ENCODE measurements around the gene SIRT6. TPM values are rescaled to one million over a fixed set of nuclear protein-coding genes. Genes with fewer than 3 reads are reported as not detected.
"Not testable (repeated sequence)": the region's sequence is repeated elsewhere in the genome, so short reads cannot be mapped to it uniquely, and the experiment has no call there.

The SIRT6 gene
- total RNA-seq, 1 experiment from 2014 or later = 23.0 TPM

GRCh38 chr19:4154571-4155312, 27.6 kb downstream of the SIRT6 start:
- Histone ChIP-seq H3K4me1 (ENCODE audit: low read length) (no peaks in the 10 kb centered on the region), H3K9me2 (replicated peaks; ENCODE audit: insufficient read depth, low read length) (no peaks in the 10 kb centered on the region), H3K79me2 (ENCODE audit: low read length) (no peaks in the 10 kb centered on the region), H3K9ac (ENCODE audit: low read length) (no peak overlapping the region), H3K27me3 (ENCODE audit: low read length) (no peaks in the 10 kb centered on the region), H3K9me3 (ENCODE audit: low read length) (no peaks in the 10 kb centered on the region), H3K36me3 (ENCODE audit: insufficient read depth, low read length) (no peaks in the 10 kb centered on the region), H3K4me3 (ENCODE audit: low read length) (no peak overlapping the region), H3K27ac (ENCODE audit: low read length) (no peak overlapping the region), H4K20me1 (ENCODE audit: insufficient read depth, low read depth, low read length) (no peaks in the 10 kb centered on the region), H3K4me2 (ENCODE audit: low read depth, low read length, poor library complexity, severe bottlenecking) (no peak overlapping the region), H2AFZ (ENCODE audit: low read length) (no peak overlapping the region)
- DNase-seq = no peak

- no peak overlapping the region for H3K9ac ChIP-seq (ENCODE audit: low read length)
- DNase-seq = no peak
- no peaks in the 10 kb centered on the region for H3K36me3 ChIP-seq (ENCODE audit: insufficient read depth, low read length)
- H3K9me3 ChIP-seq (ENCODE audit: low read length) = no peaks in the 10 kb centered on the region
- H3K27me3 ChIP-seq (ENCODE audit: low read length) = no peaks in the 10 kb centered on the region
- H3K4me1 ChIP-seq (ENCODE audit: low read length) = no peaks in the 10 kb centered on the region
- H2AFZ ChIP-seq (ENCODE audit: low read length) = no peak overlapping the region
- no peak overlapping the region for H3K4me3 ChIP-seq (ENCODE audit: low read length)
- no peaks in the 10 kb centered on the region for H4K20me1 ChIP-seq (ENCODE audit: insufficient read depth, low read depth, low read length)
- no peak overlapping the region for H3K4me2 ChIP-seq (ENCODE audit: low read depth, low read length, poor library complexity, severe bottlenecking)
- H3K79me2 ChIP-seq (ENCODE audit: low read length) = no peaks in the 10 kb centered on the region
- H3K9me2 ChIP-seq (replicated peaks; ENCODE audit: insufficient read depth, low read length) = no peaks in the 10 kb centered on the region
- no peak overlapping the region for H3K27ac ChIP-seq (ENCODE audit: low read length)
Observed at GRCh38 chr19:4152241-4152998, 29.9 kb downstream of the SIRT6 start.

- Histone ChIP-seq H3K4me2 (ENCODE audit: low read depth, low read length, poor library complexity, severe bottlenecking) (no peak overlapping the region), H3K4me1 (ENCODE audit: low read length) (no peaks in the 10 kb centered on the region), H3K27ac (ENCODE audit: low read length) (no peak overlapping the region), H2AFZ (ENCODE audit: low read length) (no peak overlapping the region), H3K79me2 (ENCODE audit: low read length) (no peaks in the 10 kb centered on the region), H4K20me1 (ENCODE audit: insufficient read depth, low read depth, low read length) (no peaks in the 10 kb centered on the region), H3K4me3 (ENCODE audit: low read length) (no peak overlapping the region), H3K36me3 (ENCODE audit: insufficient read depth, low read length) (no peaks in the 10 kb centered on the region), H3K9ac (ENCODE audit: low read length) (no peak overlapping the region), H3K9me3 (ENCODE audit: low read length) (no peaks in the 10 kb centered on the region), H3K27me3 (ENCODE audit: low read length) (no peaks in the 10 kb centered on the region), H3K9me2 (replicated peaks; ENCODE audit: insufficient read depth, low read length) (no peaks in the 10 kb centered on the region)
- DNase-seq = no peak
Observed at GRCh38 chr19:4151623-4152022, 30.7 kb downstream of the SIRT6 start.

GRCh38 chr19:4149518-4150288, 32.7 kb downstream of the SIRT6 start:
- H3K27me3 ChIP-seq (ENCODE audit: low read length) = no peaks in the 10 kb centered on the region
- no peak for DNase-seq
- H4K20me1 ChIP-seq (ENCODE audit: insufficient read depth, low read depth, low read length) = no peaks in the 10 kb centered on the region
- H3K36me3 ChIP-seq (ENCODE audit: insufficient read depth, low read length) = no peaks in the 10 kb centered on the region
- no peak overlapping the region for H3K4me2 ChIP-seq (ENCODE audit: low read depth, low read length, poor library complexity, severe bottlenecking)
- no peak overlapping the region for H3K27ac ChIP-seq (ENCODE audit: low read length)
- no peaks in the 10 kb centered on the region for H3K9me3 ChIP-seq (ENCODE audit: low read length)
- H2AFZ ChIP-seq (ENCODE audit: low read length) = no peak overlapping the region
- no peak overlapping the region for H3K4me3 ChIP-seq (ENCODE audit: low read length)
- H3K9me2 ChIP-seq (replicated peaks; ENCODE audit: insufficient read depth, low read length) = no peaks in the 10 kb centered on the region
- H3K4me1 ChIP-seq (ENCODE audit: low read length) = no peaks in the 10 kb centered on the region
- H3K9ac ChIP-seq (ENCODE audit: low read length) = no peak overlapping the region
- H3K79me2 ChIP-seq (ENCODE audit: low read length) = no peaks in the 10 kb centered on the region

- H4K20me1 ChIP-seq (ENCODE audit: insufficient read depth, low read depth, low read length) = no peaks in the 10 kb centered on the region
- H3K4me1 ChIP-seq (ENCODE audit: low read length) = 0 out of 2 replicates have a peak, but pooled peaks cover 2% of the 10 kb centered on the region
- H3K9me2 ChIP-seq (replicated peaks; ENCODE audit: insufficient read depth, low read length) = no peaks in the 10 kb centered on the region
- H3K4me2 ChIP-seq (ENCODE audit: low read depth, low read length, poor library complexity, severe bottlenecking) = no peak overlapping the region
- H3K27ac ChIP-seq (ENCODE audit: low read length) = no peak overlapping the region
- no peak overlapping the region for H2AFZ ChIP-seq (ENCODE audit: low read length)
- no peak overlapping the region for H3K4me3 ChIP-seq (ENCODE audit: low read length)
- DNase-seq = no peak
- H3K36me3 ChIP-seq (ENCODE audit: insufficient read depth, low read length) = no peaks in the 10 kb centered on the region
- H3K9me3 ChIP-seq (ENCODE audit: low read length) = no peaks in the 10 kb centered on the region
- H3K79me2 ChIP-seq (ENCODE audit: low read length) = no peaks in the 10 kb centered on the region
- H3K9ac ChIP-seq (ENCODE audit: low read length) = no peak overlapping the region
- H3K27me3 ChIP-seq (ENCODE audit: low read length) = no peaks in the 10 kb centered on the region
Observed at GRCh38 chr19:4144666-4145249, 37.6 kb downstream of the SIRT6 start.

- not testable (repeated sequence) for H4K20me1 ChIP-seq (ENCODE audit: insufficient read depth, low read depth, low read length); H3K4me3 ChIP-seq (ENCODE audit: low read length); H2AFZ ChIP-seq (ENCODE audit: low read length); H3K36me3 ChIP-seq (ENCODE audit: insufficient read depth, low read length); H3K79me2 ChIP-seq (ENCODE audit: low read length); H3K9me3 ChIP-seq (ENCODE audit: low read length); H3K4me2 ChIP-seq (ENCODE audit: low read depth, low read length, poor library complexity, severe bottlenecking); H3K9me2 ChIP-seq (replicated peaks; ENCODE audit: insufficient read depth, low read length); H3K27ac ChIP-seq (ENCODE audit: low read length); DNase-seq; H3K27me3 ChIP-seq (ENCODE audit: low read length); H3K9ac ChIP-seq (ENCODE audit: low read length); H3K4me1 ChIP-seq (ENCODE audit: low read length)
Observed at GRCh38 chr19:4142916-4143315, 39.4 kb downstream of the SIRT6 start.

- Histone ChIP-seq H3K9me3 (ENCODE audit: low read length) (no peaks in the 10 kb centered on the region), H3K9me2 (replicated peaks; ENCODE audit: insufficient read depth, low read length) (no peaks in the 10 kb centered on the region), H3K4me1 (ENCODE audit: low read length) (0 out of 2 replicates have a peak, but pooled peaks cover 2% of the 10 kb centered on the region), H3K36me3 (ENCODE audit: insufficient read depth, low read length) (no peaks in the 10 kb centered on the region), H3K4me2 (ENCODE audit: low read depth, low read length, poor library complexity, severe bottlenecking) (no peak overlapping the region), H3K4me3 (ENCODE audit: low read length) (no peak overlapping the region), H3K27ac (ENCODE audit: low read length) (no peak overlapping the region), H3K79me2 (ENCODE audit: low read length) (no peaks in the 10 kb centered on the region), H4K20me1 (ENCODE audit: insufficient read depth, low read depth, low read length) (no peaks in the 10 kb centered on the region), H2AFZ (ENCODE audit: low read length) (no peak overlapping the region), H3K27me3 (ENCODE audit: low read length) (no peaks in the 10 kb centered on the region), H3K9ac (ENCODE audit: low read length) (no peak overlapping the region)
- peak; percentile 81 for DNase-seq
Observed at GRCh38 chr19:4140237-4140711, 42.1 kb downstream of the SIRT6 start.
